Naive thymus-derived CD8-positive, alpha-beta T cell (primary cell): Measurements from ENCODE around the gene XK. TPM values are rescaled to one million over a fixed set of nuclear protein-coding genes. Genes with fewer than 3 reads are reported as not detected.

Experiments used
- ATAC-seq, 2 donors: fragments of 150-1000 bp; cut with Tn5 transposase in 1 of 2; sonication (Bioruptor Pico), chemical (Tn5 transposase) in 1 of 2; 1 replicate in 1 of 2; 2 replicates in 1 of 2; pipeline ENCODE4 v1.10.0; 2021; ENCODE audit warnings: mild to moderate bottlenecking in 2 of 2, moderate library complexity in 2 of 2
- POLR2A ChIA-PET: fragments of 350-600 bp; sonication (Branson Sonifier 250); formaldehyde crosslinking; loops from one replicate; lab custom pipeline; 2021; ENCODE audit warnings: antibody characterized with exemption; lab: Charles Lee
- DNase-seq, 10 donors: peaks; one replicate each; pipeline versions ENCODE4 v3.0.0 to v3.0.0-alpha.2; 2020 to 2022
- H3K27ac Mint-ChIP-seq, 10 donors: one replicate each; pipeline ENCODE4 v1.8.0; 2020 to 2022; ENCODE audit warnings: mild to moderate bottlenecking in 10 of 10, mixed read lengths in 10 of 10, moderate library complexity in 4 of 10, inconsistent platforms in 1 of 10
- H3K27me3 Mint-ChIP-seq, 5 donors: one replicate each; pipeline ENCODE4 v1.8.0; 2021 to 2022; ENCODE audit warnings: mixed read lengths in 5 of 5
- H3K36me3 Mint-ChIP-seq, 3 donors: one replicate each; pipeline ENCODE4 v1.8.0; 2020 to 2022; ENCODE audit warnings: mixed read lengths in 3 of 3, mild to moderate bottlenecking in 2 of 3, inconsistent platforms in 1 of 3
- H3K4me1 Mint-ChIP-seq, 4 donors: one replicate each; pipeline ENCODE4 v1.8.0; 2021 to 2022; ENCODE audit warnings: mixed read lengths in 4 of 4
- H3K4me3 Mint-ChIP-seq, 10 donors: one replicate each; pipeline ENCODE4 v1.8.0; 2020 to 2022; ENCODE audit warnings: mild to moderate bottlenecking in 10 of 10, mixed read lengths in 10 of 10, moderate library complexity in 6 of 10, inconsistent platforms in 1 of 10
- H3K9me3 Mint-ChIP-seq, 9 donors: one replicate each; pipeline ENCODE4 v1.8.0; 2020 to 2022; ENCODE audit warnings: mixed read lengths in 9 of 9, mild to moderate bottlenecking in 3 of 9, inconsistent platforms in 1 of 9, moderate library complexity in 1 of 9
- polyA plus RNA-seq, 3 donors: library from polyadenylated mRNA; unstranded; fragments of 300-500 nt; fragmentation: Illumina TruSeq; gene quantifications; one replicate each; pipeline ENCODE4 v1.2.3, GENCODE V29; 2021
- total RNA-seq, 8 experiments: library from RNA in 2 of 8; stranded (reverse) in 2 of 8; gene quantifications; one replicate each; pipeline ENCODE4 v1.2.3 and lab custom pipeline; 2021 to 2026

Gene XK
- total and polyA plus RNA-seq, 5 experiments from 2014 or later: not detected

GRCh38 chrX:37659047-37659446 is 26.5 kb upstream of the XK start:
- no peaks in the 10 kb centered on the region for H3K36me3 Mint-ChIP-seq
- H3K4me1 Mint-ChIP-seq: no peaks in the 10 kb centered on the region
- POLR2A ChIA-PET: no interaction called here
- H3K9me3 Mint-ChIP-seq: no peaks in the 10 kb centered on the region
- H3K27me3 Mint-ChIP-seq: peaks cover 0 to 1% (median 0%) of the 10 kb centered on the region in 5 donors
- ATAC-seq (no peak), DNase-seq (no peak)
- no peak overlapping the region for H3K27ac Mint-ChIP-seq
- H3K4me3 Mint-ChIP-seq: no peak overlapping the region

- DNase-seq (no peak), ATAC-seq (no peak)
- peaks cover 0 to 9% (median 0%) of the 10 kb centered on the region in 9 donors for H3K9me3 Mint-ChIP-seq
- H3K27ac Mint-ChIP-seq: no peak overlapping the region
- peaks cover 0 to 6% (median 0%) of the 10 kb centered on the region in 3 donors for H3K36me3 Mint-ChIP-seq
- H3K27me3 Mint-ChIP-seq: no peaks in the 10 kb centered on the region
- POLR2A ChIA-PET: no interaction called here
- H3K4me3 Mint-ChIP-seq: no peak overlapping the region
- no peaks in the 10 kb centered on the region for H3K4me1 Mint-ChIP-seq
Observed at GRCh38 chrX:37662181-37662580, 23.4 kb upstream of the XK start.

GRCh38 chrX:37666516-37666915 is 19.1 kb upstream of the XK start:
- Mint-ChIP-seq H3K9me3 (peaks cover 0 to 9% (median 0%) of the 10 kb centered on the region in 9 donors), H3K4me3 (no peak overlapping the region), H3K27ac (no peak overlapping the region), H3K4me1 (no peaks in the 10 kb centered on the region), H3K36me3 (peaks cover 0 to 6% (median 0%) of the 10 kb centered on the region in 3 donors), H3K27me3 (peaks cover 0 to 2% (median 0%) of the 10 kb centered on the region in 5 donors)
- DNase-seq (no peak), ATAC-seq (no peak)
- POLR2A ChIA-PET: no interaction called here

- peaks cover 0 to 6% (median 0%) of the 10 kb centered on the region in 3 donors for H3K36me3 Mint-ChIP-seq
- ATAC-seq: no peak
- no peak overlapping the region for H3K27ac Mint-ChIP-seq
- H3K9me3 Mint-ChIP-seq: peaks cover 0 to 9% (median 0%) of the 10 kb centered on the region in 9 donors
- DNase-seq: no peak
- POLR2A ChIA-PET: no interaction called here
- H3K27me3 Mint-ChIP-seq: peaks cover 0 to 3% (median 0%) of the 10 kb centered on the region in 5 donors
- H3K4me1 Mint-ChIP-seq: no peaks in the 10 kb centered on the region
- no peak overlapping the region for H3K4me3 Mint-ChIP-seq
Observed at GRCh38 chrX:37667141-37667540, 18.4 kb upstream of the XK start.

GRCh38 chrX:37672563-37672962 is 13.0 kb upstream of the XK start:
- H3K27ac Mint-ChIP-seq: no peak overlapping the region
- ATAC-seq (no peak), DNase-seq (no peak)
- H3K36me3 Mint-ChIP-seq: no peaks in the 10 kb centered on the region
- POLR2A ChIA-PET: no interaction called here
- H3K4me1 Mint-ChIP-seq: no peaks in the 10 kb centered on the region
- no peak overlapping the region for H3K4me3 Mint-ChIP-seq
- no peaks in the 10 kb centered on the region for H3K9me3 Mint-ChIP-seq
- peaks cover 0 to 3% (median 0%) of the 10 kb centered on the region in 5 donors for H3K27me3 Mint-ChIP-seq

GRCh38 chrX:37676811-37677210 is 8.8 kb upstream of the XK start:
- Mint-ChIP-seq H3K4me3 (no peak overlapping the region), H3K36me3 (no peaks in the 10 kb centered on the region), H3K9me3 (no peaks in the 10 kb centered on the region), H3K27me3 (no peaks in the 10 kb centered on the region), H3K27ac (no peak overlapping the region), H3K4me1 (no peaks in the 10 kb centered on the region)
- ATAC-seq: no peak
- POLR2A ChIA-PET: no interaction called here
- no peak for DNase-seq

GRCh38 chrX:37677243-37677642 is 8.3 kb upstream of the XK start:
- DNase-seq (no peak), ATAC-seq (no peak)
- no peaks in the 10 kb centered on the region for H3K4me1 Mint-ChIP-seq
- H3K27me3 Mint-ChIP-seq: no peaks in the 10 kb centered on the region
- H3K27ac Mint-ChIP-seq: no peak overlapping the region
- POLR2A ChIA-PET: no interaction called here
- H3K4me3 Mint-ChIP-seq: no peak overlapping the region
- no peaks in the 10 kb centered on the region for H3K9me3 Mint-ChIP-seq
- no peaks in the 10 kb centered on the region for H3K36me3 Mint-ChIP-seq

GRCh38 chrX:37677765-37678164 is 7.8 kb upstream of the XK start:
- no peaks in the 10 kb centered on the region for H3K4me1 Mint-ChIP-seq
- no peak overlapping the region for H3K4me3 Mint-ChIP-seq
- no peaks in the 10 kb centered on the region for H3K9me3 Mint-ChIP-seq
- no peak overlapping the region for H3K27ac Mint-ChIP-seq
- no peak for ATAC-seq
- no peaks in the 10 kb centered on the region for H3K27me3 Mint-ChIP-seq
- POLR2A ChIA-PET: no interaction called here
- H3K36me3 Mint-ChIP-seq: no peaks in the 10 kb centered on the region
- no peak for DNase-seq

GRCh38 chrX:37678574-37678973 is 7.0 kb upstream of the XK start:
- no peak for DNase-seq
- no peaks in the 10 kb centered on the region for H3K27me3 Mint-ChIP-seq
- H3K36me3 Mint-ChIP-seq: no peaks in the 10 kb centered on the region
- ATAC-seq: no peak
- no peaks in the 10 kb centered on the region for H3K4me1 Mint-ChIP-seq
- no peak overlapping the region for H3K4me3 Mint-ChIP-seq
- H3K9me3 Mint-ChIP-seq: no peaks in the 10 kb centered on the region
- POLR2A ChIA-PET: no interaction called here
- no peak overlapping the region for H3K27ac Mint-ChIP-seq

- no peaks in the 10 kb centered on the region for H3K4me1 Mint-ChIP-seq
- DNase-seq (no peak), ATAC-seq (no peak)
- no peaks in the 10 kb centered on the region for H3K9me3 Mint-ChIP-seq
- no peak overlapping the region for H3K4me3 Mint-ChIP-seq
- H3K36me3 Mint-ChIP-seq: no peaks in the 10 kb centered on the region
- H3K27me3 Mint-ChIP-seq: no peaks in the 10 kb centered on the region
- H3K27ac Mint-ChIP-seq: no peak overlapping the region
- POLR2A ChIA-PET: no interaction called here
Observed at GRCh38 chrX:37679230-37679629, 6.4 kb upstream of the XK start.

- Mint-ChIP-seq H3K27me3 (peaks cover 0 to 2% (median 0%) of the 10 kb centered on the region in 5 donors), H3K27ac (no peak overlapping the region), H3K36me3 (no peaks in the 10 kb centered on the region), H3K9me3 (no peaks in the 10 kb centered on the region), H3K4me1 (no peaks in the 10 kb centered on the region), H3K4me3 (no peak overlapping the region)
- POLR2A ChIA-PET: no interaction called here
- no peak for DNase-seq
- no peak for ATAC-seq
Observed at GRCh38 chrX:37679888-37680287, 5.7 kb upstream of the XK start.

GRCh38 chrX:37684426-37684825 is 1.2 kb upstream of the XK start:
- Mint-ChIP-seq H3K4me3 (peak overlapping the region in 4 of 10 donors; percentile 17 to 64 (median 48)), H3K36me3 (no peaks in the 10 kb centered on the region), H3K27ac (no peak overlapping the region), H3K27me3 (peaks cover 0 to 5% (median 2%) of the 10 kb centered on the region in 5 donors), H3K9me3 (no peaks in the 10 kb centered on the region), H3K4me1 (peaks cover 0 to 2% (median under 1%) of the 10 kb centered on the region in 4 donors)
- no peak for DNase-seq
- no peak for ATAC-seq
- POLR2A ChIA-PET: no interaction called here

- no peaks in the 10 kb centered on the region for H3K9me3 Mint-ChIP-seq
- peak overlapping the region in 1 of 10 donors; percentile 24 for H3K27ac Mint-ChIP-seq
- H3K4me1 Mint-ChIP-seq: peaks cover 0 to 2% (median under 1%) of the 10 kb centered on the region in 4 donors
- no peaks in the 10 kb centered on the region for H3K36me3 Mint-ChIP-seq
- no peak for DNase-seq
- POLR2A ChIA-PET: no interaction called here
- H3K4me3 Mint-ChIP-seq: peak overlapping the region in 8 of 10 donors; percentile 4 to 65 (median 50)
- no peak for ATAC-seq
- peaks cover 0 to 5% (median 2%) of the 10 kb centered on the region in 5 donors for H3K27me3 Mint-ChIP-seq
Observed at GRCh38 chrX:37684973-37685372, 618 bp upstream of the XK start.

- DNase-seq (no peak), ATAC-seq (no peak)
- no peaks in the 10 kb centered on the region for H3K9me3 Mint-ChIP-seq
- H3K4me3 Mint-ChIP-seq: peak overlapping the region; percentile 52 to 81 (median 71)
- peaks cover 0 to 5% (median 2%) of the 10 kb centered on the region in 5 donors for H3K27me3 Mint-ChIP-seq
- peaks cover 0 to 2% (median under 1%) of the 10 kb centered on the region in 4 donors for H3K4me1 Mint-ChIP-seq
- no peak overlapping the region for H3K27ac Mint-ChIP-seq
- H3K36me3 Mint-ChIP-seq: no peaks in the 10 kb centered on the region
- POLR2A ChIA-PET: no interaction called here
Observed at GRCh38 chrX:37686369-37686995, 891 bp downstream of the XK start.
